Neuronal stem cell (in vitro differentiated cells): Measurements from ENCODE around the gene METTL4.

Experiments used
- DNase-seq: peaks from one replicate; pipeline ENCODE4 v3.0.0-alpha.2; 2013; ENCODE audit warnings: low spot score
- H2AFZ ChIP-seq: one replicate; pipeline ENCODE4 v1.6.1; 2013; ENCODE audit warnings: mild to moderate bottlenecking, low read length, inconsistent platforms
- H2AK5ac ChIP-seq: 2 replicates; pipeline ENCODE4 v1.6.1; 2013; ENCODE audit warnings: low read depth, mild to moderate bottlenecking, inconsistent platforms, low read length, moderate library complexity, mixed read lengths
- H2BK120ac ChIP-seq: 2 replicates; pipeline ENCODE4 v1.6.1; 2013; ENCODE audit warnings: low read depth, mild to moderate bottlenecking, inconsistent platforms, low read length, moderate library complexity, mixed read lengths
- H2BK12ac ChIP-seq: one replicate; pipeline ENCODE4 v1.6.1; 2013; ENCODE audit warnings: low read length, inconsistent platforms
- H2BK15ac ChIP-seq: 2 replicates; pipeline ENCODE4 v1.6.1; 2013; ENCODE audit warnings: mild to moderate bottlenecking, low read length, inconsistent platforms, mixed read lengths
- H2BK5ac ChIP-seq: one replicate; pipeline ENCODE4 v1.6.1; 2013; ENCODE audit warnings: inconsistent platforms, mild to moderate bottlenecking, low read length, moderate library complexity
- H3K14ac ChIP-seq: one replicate; pipeline ENCODE4 v1.6.1; 2013; ENCODE audit warnings: low read length, inconsistent platforms
- H3K18ac ChIP-seq: 2 replicates; pipeline ENCODE4 v1.6.1; 2013; ENCODE audit warnings: low read length, inconsistent platforms
- H3K23ac ChIP-seq: 2 replicates; pipeline ENCODE4 v1.6.1; 2013; ENCODE audit warnings: low read depth, mild to moderate bottlenecking, mixed read lengths, low read length, inconsistent platforms; ENCODE audit not compliant: poor library complexity
- H3K27ac ChIP-seq: replicated peaks from 3 replicates; pipeline ENCODE4 v1.5.1; 2013; ENCODE audit warnings: low read length, inconsistent platforms
- H3K27me3 ChIP-seq, 3 experiments: 2 replicates each; pipeline ENCODE4 v1.6.1; 2013; ENCODE audit warnings: low read length in 3 of 3, mild to moderate bottlenecking in 2 of 3, inconsistent platforms in 1 of 3, low read depth in 1 of 3, mixed read lengths in 1 of 3, moderate library complexity in 1 of 3; ENCODE audit not compliant: control insufficient read depth in 3 of 3, insufficient read depth in 3 of 3
- H3K36me3 ChIP-seq, 2 donors: replicated peaks in 1 of 2; 2 replicates each; pipeline ENCODE4 v1.6.1; 2013; ENCODE audit warnings: low read length in 2 of 2; ENCODE audit not compliant: control insufficient read depth in 2 of 2, insufficient read depth in 2 of 2
- H3K4ac ChIP-seq: 2 replicates; pipeline ENCODE4 v1.6.1; 2013; ENCODE audit warnings: inconsistent platforms, mild to moderate bottlenecking, low read length, moderate library complexity
- H3K4me1 ChIP-seq, 2 donors: 1 replicate in 1 of 2; 2 replicates in 1 of 2; pipeline ENCODE4 v1.6.1; 2013; ENCODE audit warnings: low read length in 2 of 2, low read depth in 1 of 2; ENCODE audit not compliant: control insufficient read depth in 2 of 2, insufficient read depth in 1 of 2
- H3K4me2 ChIP-seq: one replicate; pipeline ENCODE4 v1.6.1; 2013; ENCODE audit warnings: mild to moderate bottlenecking, low read length, inconsistent platforms; ENCODE audit not compliant: insufficient read depth, poor library complexity, severe bottlenecking
- H3K4me3 ChIP-seq, 2 donors: 2 replicates each; pipeline ENCODE4 v1.5.1; 2013; ENCODE audit warnings: low read length in 2 of 2, mild to moderate bottlenecking in 2 of 2, inconsistent platforms in 1 of 2, moderate library complexity in 1 of 2
- H3K79me1 ChIP-seq: one replicate; pipeline ENCODE4 v1.6.1; 2013; ENCODE audit warnings: low read depth, mild to moderate bottlenecking, inconsistent platforms, low read length, moderate library complexity
- H3K9ac ChIP-seq: one replicate; pipeline ENCODE4 v1.6.1; 2013; ENCODE audit warnings: mild to moderate bottlenecking, low read depth, low read length, inconsistent platforms; ENCODE audit not compliant: poor library complexity
- H3K9me3 ChIP-seq, 2 donors: replicated peaks in 1 of 2; 2 replicates each; pipeline versions ENCODE3 to v1.6.1; 2013; ENCODE audit warnings: low read length in 2 of 2, mild to moderate bottlenecking in 2 of 2, inconsistent platforms in 1 of 2, low read depth in 1 of 2, mixed read lengths in 1 of 2, moderate library complexity in 1 of 2; ENCODE audit not compliant: control insufficient read depth in 2 of 2, insufficient read depth in 1 of 2
- H4K8ac ChIP-seq: one replicate; pipeline ENCODE4 v1.6.1; 2013; ENCODE audit warnings: low read depth, mild to moderate bottlenecking, inconsistent platforms, low read length, moderate library complexity
- H4K91ac ChIP-seq: one replicate; pipeline ENCODE4 v1.6.1; 2013; ENCODE audit warnings: low read length, low read depth, mild to moderate bottlenecking, inconsistent platforms; ENCODE audit not compliant: poor library complexity
- WGBS, 2 donors: extraction: QIAGEN DNeasy Blood & Tissue Kit; methylation state at CpG; one replicate each; pipeline ENCODE4 v1.1.7; 2013; ENCODE audit warnings: missing lambda C conversion rate in 2 of 2, mixed read lengths in 1 of 2; ENCODE audit not compliant: insufficient read length in 2 of 2, insufficient replicate concordance in 1 of 2; ENCODE audit errors: extremely low coverage in 2 of 2; 5-methylcytosine and 5-hydroxymethylcytosine counted together

The METTL4 gene

DNA sequence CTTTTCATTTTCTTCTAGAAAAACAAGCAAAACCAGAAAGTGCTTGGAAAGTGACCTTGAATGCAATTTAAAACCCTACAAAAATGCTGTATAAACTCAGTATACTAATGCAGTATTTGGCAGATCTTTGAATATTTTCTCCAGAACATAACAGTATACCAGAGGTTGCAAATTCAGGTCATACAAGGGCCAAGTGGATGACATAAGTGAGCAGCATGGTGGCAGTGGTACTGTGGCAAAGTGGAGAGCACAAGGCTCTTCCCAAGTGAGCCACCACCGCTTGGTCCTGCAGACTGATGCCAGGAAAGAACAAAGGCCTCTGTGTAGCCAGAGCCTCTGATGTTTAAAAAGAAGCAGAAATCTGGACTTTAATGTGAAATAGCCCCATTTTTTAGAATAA lies 33.1 kb downstream of the METTL4 start:
- H4K91ac ChIP-seq, result no peak overlapping the region
- H2AFZ ChIP-seq, result no peak overlapping the region
- no peak overlapping the region for H2BK5ac ChIP-seq
- H3K27ac ChIP-seq, result no peak overlapping the region
- no peaks in the 10 kb centered on the region for H3K79me1 ChIP-seq
- no peak overlapping the region for H2BK12ac ChIP-seq
- no peak overlapping the region for H3K9ac ChIP-seq
- H3K4ac ChIP-seq, result no peak overlapping the region
- no peaks in the 10 kb centered on the region for H3K27me3 ChIP-seq
- no peak overlapping the region for H2BK120ac ChIP-seq
- H3K14ac ChIP-seq, result no peak overlapping the region
- peaks cover 2 to 10% of the 10 kb centered on the region in 2 donors for H3K36me3 ChIP-seq
- no peak overlapping the region for H2BK15ac ChIP-seq
- no peaks in the 10 kb centered on the region for H3K9me3 ChIP-seq
- no peaks in the 10 kb centered on the region for H3K4me1 ChIP-seq
- WGBS, 2 donors, result no CpG with 5 or more reads among the region's 1 CpG
- no peak overlapping the region for H3K4me3 ChIP-seq
- H3K18ac ChIP-seq, result no peak overlapping the region
- H2AK5ac ChIP-seq, result no peak overlapping the region
- H4K8ac ChIP-seq, result no peak overlapping the region
- no peak overlapping the region for H3K4me2 ChIP-seq
- DNase-seq, result no peak
- H3K23ac ChIP-seq, result no peak overlapping the region

DNA sequence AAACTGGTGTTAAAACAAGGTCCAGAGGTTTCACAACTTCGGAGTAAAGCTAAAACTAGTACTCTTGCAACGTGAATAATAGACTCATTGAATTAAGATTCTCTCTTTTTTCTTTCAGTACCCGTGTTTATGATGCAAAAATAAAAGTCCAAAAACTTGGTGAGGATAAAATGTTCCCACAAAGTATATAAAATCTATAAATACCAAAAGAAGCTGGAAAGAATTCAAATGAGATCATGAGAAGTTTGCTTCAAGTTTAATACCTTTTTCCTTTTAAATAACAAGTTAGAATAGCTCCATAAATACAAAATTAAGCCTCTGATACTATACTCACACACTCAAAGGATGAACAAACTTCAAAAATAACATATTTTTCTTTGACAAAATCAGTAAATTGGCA lies 34.0 kb downstream of the METTL4 start:
- H3K23ac ChIP-seq, result no peak overlapping the region
- H3K27me3 ChIP-seq, result no peaks in the 10 kb centered on the region
- no peaks in the 10 kb centered on the region for H3K4me1 ChIP-seq
- WGBS, 2 donors, result no CpG with 5 or more reads among the region's 3 CpGs
- H3K9me3 ChIP-seq, result peaks cover 0 to under 1% of the 10 kb centered on the region in 2 donors
- no peak overlapping the region for H3K4ac ChIP-seq
- no peak overlapping the region for H3K27ac ChIP-seq
- no peak overlapping the region for H3K4me2 ChIP-seq
- H3K9ac ChIP-seq, result no peak overlapping the region
- H2BK5ac ChIP-seq, result no peak overlapping the region
- no peak overlapping the region for H2BK12ac ChIP-seq
- H4K8ac ChIP-seq, result no peak overlapping the region
- no peak overlapping the region for H4K91ac ChIP-seq
- no peak overlapping the region for H3K14ac ChIP-seq
- H2AK5ac ChIP-seq, result no peak overlapping the region
- no peaks in the 10 kb centered on the region for H3K79me1 ChIP-seq
- no peak overlapping the region for H3K18ac ChIP-seq
- peaks cover 2 to 10% of the 10 kb centered on the region in 2 donors for H3K36me3 ChIP-seq
- H2BK15ac ChIP-seq, result no peak overlapping the region
- no peak for DNase-seq
- no peak overlapping the region for H2BK120ac ChIP-seq
- no peak overlapping the region for H3K4me3 ChIP-seq
- H2AFZ ChIP-seq, result no peak overlapping the region

DNA sequence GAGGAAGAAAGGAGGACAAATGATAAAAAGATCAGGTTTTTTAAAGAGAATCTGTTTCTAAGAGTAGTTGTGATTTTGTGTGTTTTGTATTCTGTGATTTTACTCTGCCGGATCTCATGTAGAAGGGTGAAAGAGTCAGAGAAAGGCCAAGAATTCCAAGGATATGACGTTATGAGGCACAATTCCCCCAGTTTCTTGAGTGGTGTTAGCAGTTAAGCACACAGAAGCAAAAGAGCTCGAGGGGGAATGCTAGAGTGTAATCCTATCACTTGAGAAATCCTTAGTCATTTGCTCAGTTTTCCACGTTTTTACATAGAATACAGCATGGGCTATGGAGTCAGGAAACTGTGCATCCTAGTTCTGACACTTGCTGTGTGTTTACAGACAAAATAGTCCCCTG lies 34.8 kb downstream of the METTL4 start:
- H2BK12ac ChIP-seq, result no peak overlapping the region
- H4K8ac ChIP-seq, result no peak overlapping the region
- H2BK120ac ChIP-seq, result no peak overlapping the region
- no peak overlapping the region for H2BK15ac ChIP-seq
- H3K18ac ChIP-seq, result no peak overlapping the region
- H3K23ac ChIP-seq, result no peak overlapping the region
- H3K4ac ChIP-seq, result no peak overlapping the region
- no peaks in the 10 kb centered on the region for H3K4me1 ChIP-seq
- no peaks in the 10 kb centered on the region for H3K79me1 ChIP-seq
- peaks cover 0 to 2% of the 10 kb centered on the region in 2 donors for H3K9me3 ChIP-seq
- H2AK5ac ChIP-seq, result no peak overlapping the region
- H3K27me3 ChIP-seq, result no peaks in the 10 kb centered on the region
- no peak overlapping the region for H4K91ac ChIP-seq
- H2BK5ac ChIP-seq, result no peak overlapping the region
- no peak overlapping the region for H3K14ac ChIP-seq
- DNase-seq, result no peak
- H3K27ac ChIP-seq, result no peak overlapping the region
- WGBS, 2 donors, result no CpG with 5 or more reads among the region's 4 CpGs
- H3K36me3 ChIP-seq, result peaks cover 2 to 10% of the 10 kb centered on the region in 2 donors
- H3K9ac ChIP-seq, result no peak overlapping the region
- no peak overlapping the region for H2AFZ ChIP-seq
- H3K4me2 ChIP-seq, result no peak overlapping the region
- no peak overlapping the region for H3K4me3 ChIP-seq

DNA sequence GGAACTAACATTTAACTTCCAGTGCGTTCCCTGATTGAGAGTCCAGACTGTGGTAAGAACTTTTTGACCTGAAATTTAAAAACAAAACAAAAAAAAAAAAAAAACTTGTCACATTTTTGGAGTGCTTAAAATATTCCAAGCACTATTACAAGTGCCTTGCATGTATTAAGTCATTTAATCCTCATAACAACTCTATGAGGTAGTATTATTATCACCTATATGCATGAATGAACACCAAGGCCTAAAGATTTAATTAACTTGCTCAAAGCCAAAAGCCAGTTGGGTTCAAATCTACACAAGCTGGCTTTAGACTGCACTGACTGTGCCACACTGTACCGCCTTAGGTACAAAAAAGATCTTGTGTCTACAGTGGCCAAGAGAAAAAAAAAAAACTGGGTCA lies 35.2 kb downstream of the METTL4 start:
- no peak overlapping the region for H2BK5ac ChIP-seq
- peaks cover 2 to 10% of the 10 kb centered on the region in 2 donors for H3K36me3 ChIP-seq
- no peak overlapping the region for H3K23ac ChIP-seq
- no peak overlapping the region for H2AFZ ChIP-seq
- H2AK5ac ChIP-seq, result no peak overlapping the region
- H2BK120ac ChIP-seq, result no peak overlapping the region
- peaks cover 0 to 2% of the 10 kb centered on the region in 2 donors for H3K9me3 ChIP-seq
- H3K27ac ChIP-seq, result no peak overlapping the region
- no peak overlapping the region for H3K9ac ChIP-seq
- H4K91ac ChIP-seq, result no peak overlapping the region
- H3K4me3 ChIP-seq, result no peak overlapping the region
- H3K18ac ChIP-seq, result no peak overlapping the region
- no peak for DNase-seq
- no peak overlapping the region for H2BK12ac ChIP-seq
- H3K4me2 ChIP-seq, result no peak overlapping the region
- no peak overlapping the region for H3K4ac ChIP-seq
- H2BK15ac ChIP-seq, result no peak overlapping the region
- no peak overlapping the region for H4K8ac ChIP-seq
- no peaks in the 10 kb centered on the region for H3K4me1 ChIP-seq
- H3K14ac ChIP-seq, result no peak overlapping the region
- no peaks in the 10 kb centered on the region for H3K27me3 ChIP-seq
- WGBS, 2 donors, result no CpG with 5 or more reads among the region's 2 CpGs
- H3K79me1 ChIP-seq, result no peaks in the 10 kb centered on the region
